Stimulated activated effector memory CD8-positive, alpha-beta T cell treated with anti-CD3 and anti-CD28 coated beads, Interleukin-12 subunit alpha, Interleukin-12 subunit beta, amount 100 ng/mL, for 72 hours (primary cell): ENCODE measurements around the gene ZBTB22.
"Not testable (repeated sequence)": the region's sequence is repeated elsewhere in the genome, so short reads cannot be mapped to it uniquely, and the experiment has no call there.

Source experiments
- ATAC-seq: fragments of 150-1000 bp; cut with Tn5 transposase; 2 replicates; pipeline ENCODE4 v1.10.0; 2021
- DNase-seq, 2 donors: peaks; one replicate each; pipeline ENCODE4 v3.0.0; 2021 to 2022; ENCODE audit warnings: low spot score in 2 of 2
- H3K27ac Mint-ChIP-seq: one replicate; pipeline ENCODE4 v1.8.0; 2022; ENCODE audit warnings: mild to moderate bottlenecking, mixed read lengths
- H3K36me3 Mint-ChIP-seq: one replicate; pipeline ENCODE4 v1.8.0; 2022; ENCODE audit warnings: mild to moderate bottlenecking, mixed read lengths
- H3K4me1 Mint-ChIP-seq: one replicate; pipeline ENCODE4 v1.8.0; 2022; ENCODE audit warnings: mixed read lengths
- H3K4me3 Mint-ChIP-seq: one replicate; pipeline ENCODE4 v1.8.0; 2022; ENCODE audit warnings: mild to moderate bottlenecking, mixed read lengths
- H3K9me3 Mint-ChIP-seq: one replicate; pipeline ENCODE4 v1.8.0; 2022; ENCODE audit warnings: mixed read lengths

ZBTB22 gene

GRCh38 chr6:33297956-33298772 is 19.4 kb downstream of the ZBTB22 start:
- Mint-ChIP-seq H3K4me3 (peak overlapping the region; percentile 100), H3K4me1 (peaks cover 48% of the 10 kb centered on the region), H3K27ac (peak overlapping the region; percentile 100), H3K9me3 (no peaks in the 10 kb centered on the region), H3K36me3 (peaks cover 88% of the 10 kb centered on the region)
- DNase-seq, result peak in 1 of 2 donors; percentile 81
- ATAC-seq, result peak; percentile 54

GRCh38 chr6:33297406-33297955 is 20.1 kb downstream of the ZBTB22 start:
- H3K27ac Mint-ChIP-seq, result peak overlapping the region; percentile 100
- no peak for DNase-seq
- H3K4me3 Mint-ChIP-seq, result peak overlapping the region; percentile 100
- peaks cover 48% of the 10 kb centered on the region for H3K4me1 Mint-ChIP-seq
- no peaks in the 10 kb centered on the region for H3K9me3 Mint-ChIP-seq
- no peak for ATAC-seq
- H3K36me3 Mint-ChIP-seq, result peaks cover 88% of the 10 kb centered on the region

- Mint-ChIP-seq H3K36me3 (peaks cover 88% of the 10 kb centered on the region), H3K4me3 (peak overlapping the region; percentile 100), H3K9me3 (no peaks in the 10 kb centered on the region), H3K27ac (peak overlapping the region; percentile 100), H3K4me1 (peaks cover 52% of the 10 kb centered on the region)
- ATAC-seq (no peak), DNase-seq (no peak)
Measured at GRCh38 chr6:33296797-33297405, 20.6 kb downstream of the ZBTB22 start.

GRCh38 chr6:33295621-33296369 is 21.7 kb downstream of the ZBTB22 start:
- ATAC-seq (no peak), DNase-seq (no peak)
- H3K4me1 Mint-ChIP-seq, result peaks cover 53% of the 10 kb centered on the region
- peaks cover 88% of the 10 kb centered on the region for H3K36me3 Mint-ChIP-seq
- no peak overlapping the region for H3K4me3 Mint-ChIP-seq
- no peaks in the 10 kb centered on the region for H3K9me3 Mint-ChIP-seq
- peak overlapping the region; percentile 100 for H3K27ac Mint-ChIP-seq

- Mint-ChIP-seq H3K4me1 (peaks cover 54% of the 10 kb centered on the region), H3K4me3 (no peak overlapping the region), H3K36me3 (peaks cover 88% of the 10 kb centered on the region), H3K9me3 (no peaks in the 10 kb centered on the region), H3K27ac (no peak overlapping the region)
- ATAC-seq (no peak), DNase-seq (no peak)
Measured at GRCh38 chr6:33294086-33294823, 23.3 kb downstream of the ZBTB22 start.

- H3K4me3 Mint-ChIP-seq, result no peak overlapping the region
- H3K9me3 Mint-ChIP-seq, result no peaks in the 10 kb centered on the region
- no peak for ATAC-seq
- peaks cover 57% of the 10 kb centered on the region for H3K4me1 Mint-ChIP-seq
- H3K36me3 Mint-ChIP-seq, result peaks cover 86% of the 10 kb centered on the region
- no peak overlapping the region for H3K27ac Mint-ChIP-seq
- DNase-seq, result no peak
Measured at GRCh38 chr6:33292996-33293682, 24.4 kb downstream of the ZBTB22 start.

- peak overlapping the region; percentile 90 for H3K4me3 Mint-ChIP-seq
- H3K36me3 Mint-ChIP-seq, result peaks cover 93% of the 10 kb centered on the region
- ATAC-seq (no peak), DNase-seq (no peak)
- H3K27ac Mint-ChIP-seq, result peak overlapping the region; percentile 95
- peaks cover 53% of the 10 kb centered on the region for H3K4me1 Mint-ChIP-seq
- no peaks in the 10 kb centered on the region for H3K9me3 Mint-ChIP-seq
Measured at GRCh38 chr6:33290459-33290858, 27.1 kb downstream of the ZBTB22 start.

GRCh38 chr6:33289784-33290315 is 27.7 kb downstream of the ZBTB22 start:
- DNase-seq (no peak), ATAC-seq (peak; percentile 11)
- H3K9me3 Mint-ChIP-seq, result no peaks in the 10 kb centered on the region
- H3K4me1 Mint-ChIP-seq, result peaks cover 52% of the 10 kb centered on the region
- H3K36me3 Mint-ChIP-seq, result peaks cover 94% of the 10 kb centered on the region
- H3K4me3 Mint-ChIP-seq, result peak overlapping the region; percentile 90
- peak overlapping the region; percentile 95 for H3K27ac Mint-ChIP-seq

- H3K36me3 Mint-ChIP-seq, result peaks cover 96% of the 10 kb centered on the region
- peak within 1 kb of the TSS; percentile 95 for H3K27ac Mint-ChIP-seq
- peak within 1 kb of the TSS; percentile 90 for H3K4me3 Mint-ChIP-seq
- peaks cover 52% of the 10 kb centered on the region for H3K4me1 Mint-ChIP-seq
- ATAC-seq, result peak; percentile 97
- peak; percentile 53 to 90 for DNase-seq
- H3K9me3 Mint-ChIP-seq, result no peaks in the 10 kb centered on the region
Measured at GRCh38 chr6:33288921-33289783, 28.4 kb downstream of the ZBTB22 start, which contains the start of the genes PFDN6 and WDR46. Gene PFDN6, plus strand, starts transcription at chr6:33289601. Its CDS starts 256 bp downstream, at chr6:33289857. Gene WDR46, minus strand, starts transcription at chr6:33289239. Its CDS starts 69 bp downstream, at chr6:33289170.

- DNase-seq (no peak), ATAC-seq (no peak)
- peak overlapping the region; percentile 90 for H3K4me3 Mint-ChIP-seq
- H3K4me1 Mint-ChIP-seq, result peaks cover 52% of the 10 kb centered on the region
- H3K36me3 Mint-ChIP-seq, result peaks cover 98% of the 10 kb centered on the region
- H3K27ac Mint-ChIP-seq, result peak overlapping the region; percentile 95
- no peaks in the 10 kb centered on the region for H3K9me3 Mint-ChIP-seq
Measured at GRCh38 chr6:33288141-33288920, 29.2 kb downstream of the ZBTB22 start.

GRCh38 chr6:33286946-33287914 is 30.3 kb downstream of the ZBTB22 start:
- ATAC-seq, result no peak
- Mint-ChIP-seq H3K27ac (peak overlapping the region; percentile 80), H3K4me1 (peaks cover 52% of the 10 kb centered on the region), H3K36me3 (peaks cover 98% of the 10 kb centered on the region), H3K9me3 (no peaks in the 10 kb centered on the region), H3K4me3 (peak overlapping the region; percentile 90)
- DNase-seq, result no peak

- H3K27ac Mint-ChIP-seq, ATAC-seq, DNase-seq, H3K9me3 Mint-ChIP-seq, H3K4me3 Mint-ChIP-seq: not testable (repeated sequence)
- Mint-ChIP-seq H3K4me1 (peaks cover 35% of the 10 kb centered on the region), H3K36me3 (peaks cover 95% of the 10 kb centered on the region)
Measured at GRCh38 chr6:33285214-33285613, 32.3 kb downstream of the ZBTB22 start.
